ENCODE measurements around the gene ARL5C.
"Not testable (repeated sequence)": the region's sequence is repeated elsewhere in the genome, so short reads cannot be mapped to it uniquely, and the experiment has no call there.

The ARL5C gene

GRCh38 chr17:39146273-39146672 lies 19.7 kb downstream of the ARL5C start:
- intact Hi-C loops (cut with DNase I), result no loop called here

GRCh38 chr17:39145143-39145542 lies 20.8 kb downstream of the ARL5C start:
- intact Hi-C loops (cut with DNase I), result no loop called here
- peak in 1 of 10 donors; percentile 73 for DNase-seq

More at GRCh38 chr17:39146273-39146672, 19.7 kb downstream of the ARL5C start:
- peak in 1 of 10 donors; percentile 17 for DNase-seq

- peak in 8 of 10 donors; percentile 31 to 93 (median 70) for DNase-seq
- intact Hi-C loops (cut with DNase I), result no loop called here
Observed at GRCh38 chr17:39144416-39144840, 21.5 kb downstream of the ARL5C start.

- DNase-seq, result peak in 2 of 10 donors; percentile 13 to 85
- intact Hi-C loops (cut with DNase I), result no loop called here
Observed at GRCh38 chr17:39143552-39144093, 22.3 kb downstream of the ARL5C start.

GRCh38 chr17:39141915-39142664 lies 23.9 kb downstream of the ARL5C start:
- intact Hi-C loops (cut with DNase I), result no loop called here

GRCh38 chr17:39141294-39141693 lies 24.7 kb downstream of the ARL5C start:
- DNase-seq, result no peak
- intact Hi-C loops (cut with DNase I), result no loop called here

More at GRCh38 chr17:39141915-39142664, 23.9 kb downstream of the ARL5C start:
- DNase-seq, result peak in 1 of 10 donors; percentile 30

GRCh38 chr17:39139561-39139960 lies 26.4 kb downstream of the ARL5C start:
- DNase-seq, result peak in 1 of 10 donors; percentile 61
- intact Hi-C loops (cut with DNase I), result no loop called here

GRCh38 chr17:39139161-39139511 lies 26.8 kb downstream of the ARL5C start:
- no peak for DNase-seq
- intact Hi-C loops (cut with DNase I), result no loop called here

- intact Hi-C loops (cut with DNase I), result no loop called here
- DNase-seq, result peak in 1 of 10 donors; percentile 40
Observed at GRCh38 chr17:39138431-39139160, 27.4 kb downstream of the ARL5C start.

- intact Hi-C loops (cut with DNase I), result no loop called here
- peak in 1 of 10 donors; percentile 24 for DNase-seq
Observed at GRCh38 chr17:39134878-39135277, 31.1 kb downstream of the ARL5C start.

- intact Hi-C loops (cut with DNase I), result no loop called here
- DNase-seq, result peak in 1 of 10 donors; percentile 61
Observed at GRCh38 chr17:39132192-39132610, 33.8 kb downstream of the ARL5C start.

GRCh38 chr17:39131616-39132015 lies 34.3 kb downstream of the ARL5C start:
- intact Hi-C loops (cut with DNase I), result no loop called here
- DNase-seq, result peak in 2 of 10 donors; percentile 17 to 31

- no peak for DNase-seq
- intact Hi-C loops (cut with DNase I), result no loop called here
Observed at GRCh38 chr17:39130205-39130604, 35.8 kb downstream of the ARL5C start.

GRCh38 chr17:39129544-39129943 lies 36.4 kb downstream of the ARL5C start:
- intact Hi-C loops (cut with DNase I); DNase-seq: not testable (repeated sequence)

- DNase-seq, result peak in 2 of 10 donors; percentile 12 to 17
- intact Hi-C loops (cut with DNase I), result no loop called here
Observed at GRCh38 chr17:39126436-39126835, 39.5 kb downstream of the ARL5C start.

- no peak for DNase-seq
- intact Hi-C loops (cut with DNase I), result no loop called here
Observed at GRCh38 chr17:39125143-39125875, 40.7 kb downstream of the ARL5C start.

GRCh38 chr17:39123627-39124026 lies 42.3 kb downstream of the ARL5C start:
- intact Hi-C loops (cut with DNase I), result no loop called here
- DNase-seq, result no peak

GRCh38 chr17:39122991-39123390 lies 43.0 kb downstream of the ARL5C start:
- intact Hi-C loops (cut with DNase I), result no loop called here
- DNase-seq, result peak in 1 of 10 donors; percentile 1

- peak in 2 of 10 donors; percentile 25 to 31 for DNase-seq
- intact Hi-C loops (cut with DNase I), result not testable (repeated sequence)
Observed at GRCh38 chr17:39121919-39122318, 44.0 kb downstream of the ARL5C start.

- no peak for DNase-seq
- intact Hi-C loops (cut with DNase I), result no loop called here
Observed at GRCh38 chr17:39118674-39119419, 47.1 kb downstream of the ARL5C start.

Data from posterior cingulate gyrus (tissue), 11 donors.